Nephron (organoid): ENCODE data around the gene PMFBP1.

ENCODE experiments used
- H3K27ac Mint-ChIP-seq, 3 experiments: 2 replicates each; pipeline ENCODE4 v1.8.0; 2020; ENCODE audit warnings: mixed read lengths in 3 of 3, mild to moderate bottlenecking in 2 of 3, moderate library complexity in 1 of 3
- H3K27me3 Mint-ChIP-seq: 2 replicates; pipeline ENCODE4 v1.8.0; 2021; ENCODE audit warnings: low read depth, mild to moderate bottlenecking, moderate library complexity, mixed read lengths
- H3K36me3 Mint-ChIP-seq: 2 replicates; pipeline ENCODE4 v1.8.0; 2020; ENCODE audit warnings: low read depth, mixed read lengths
- H3K4me1 Mint-ChIP-seq: 2 replicates; pipeline ENCODE4 v1.8.0; 2020; ENCODE audit warnings: mixed read lengths
- H3K4me3 Mint-ChIP-seq, 3 experiments: 2 replicates each; pipeline ENCODE4 v1.8.0; 2020; ENCODE audit warnings: mild to moderate bottlenecking in 3 of 3, mixed read lengths in 3 of 3, moderate library complexity in 2 of 3
- H3K9me3 Mint-ChIP-seq: 2 replicates; pipeline ENCODE4 v1.8.0; 2020; ENCODE audit warnings: mixed read lengths
- TF ChIP-seq, protein P1 (sequence below), 3 experiments: fragments of 200-600 bp; sonication (generic); IDR thresholded peaks; one replicate each; pipeline ENCODE4 v1.5.0; 2021; ENCODE audit warnings: antibody characterized with exemption in 3 of 3; ENCODE audit not compliant: unreplicated experiment in 3 of 3

Gene PMFBP1

GRCh38 chr16:72122308-72122707 lies 49.6 kb downstream of the PMFBP1 start:
- TF ChIP-seq, protein P1, sequence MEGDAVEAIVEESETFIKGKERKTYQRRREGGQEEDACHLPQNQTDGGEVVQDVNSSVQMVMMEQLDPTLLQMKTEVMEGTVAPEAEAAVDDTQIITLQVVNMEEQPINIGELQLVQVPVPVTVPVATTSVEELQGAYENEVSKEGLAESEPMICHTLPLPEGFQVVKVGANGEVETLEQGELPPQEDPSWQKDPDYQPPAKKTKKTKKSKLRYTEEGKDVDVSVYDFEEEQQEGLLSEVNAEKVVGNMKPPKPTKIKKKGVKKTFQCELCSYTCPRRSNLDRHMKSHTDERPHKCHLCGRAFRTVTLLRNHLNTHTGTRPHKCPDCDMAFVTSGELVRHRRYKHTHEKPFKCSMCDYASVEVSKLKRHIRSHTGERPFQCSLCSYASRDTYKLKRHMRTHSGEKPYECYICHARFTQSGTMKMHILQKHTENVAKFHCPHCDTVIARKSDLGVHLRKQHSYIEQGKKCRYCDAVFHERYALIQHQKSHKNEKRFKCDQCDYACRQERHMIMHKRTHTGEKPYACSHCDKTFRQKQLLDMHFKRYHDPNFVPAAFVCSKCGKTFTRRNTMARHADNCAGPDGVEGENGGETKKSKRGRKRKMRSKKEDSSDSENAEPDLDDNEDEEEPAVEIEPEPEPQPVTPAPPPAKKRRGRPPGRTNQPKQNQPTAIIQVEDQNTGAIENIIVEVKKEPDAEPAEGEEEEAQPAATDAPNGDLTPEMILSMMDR (IDR thresholded peaks at IDR 0.05; ENCODE audit: unreplicated experiment in 3 of 3) = no peak
- Mint-ChIP-seq H3K27ac (no peak overlapping the region), H3K9me3 (peaks cover 2% of the 10 kb centered on the region), H3K27me3 (no peaks in the 10 kb centered on the region), H3K4me3 (no peak overlapping the region), H3K36me3 (peaks cover 2% of the 10 kb centered on the region), H3K4me1 (peaks cover 8% of the 10 kb centered on the region)

GRCh38 chr16:72120026-72120425 lies 51.9 kb downstream of the PMFBP1 start:
- peaks cover 3% of the 10 kb centered on the region for H3K9me3 Mint-ChIP-seq
- TF ChIP-seq, protein P1 (IDR thresholded peaks at IDR 0.05; ENCODE audit: unreplicated experiment in 3 of 3) = no peak
- no peaks in the 10 kb centered on the region for H3K27me3 Mint-ChIP-seq
- H3K36me3 Mint-ChIP-seq = peaks cover 17% of the 10 kb centered on the region
- H3K4me1 Mint-ChIP-seq = peaks cover 4% of the 10 kb centered on the region
- no peak overlapping the region for H3K27ac Mint-ChIP-seq
- H3K4me3 Mint-ChIP-seq = no peak overlapping the region

GRCh38 chr16:72113616-72113945 lies 58.4 kb downstream of the PMFBP1 start:
- Mint-ChIP-seq H3K4me3 (no peak overlapping the region), H3K36me3 (peaks cover 61% of the 10 kb centered on the region), H3K9me3 (peaks cover 3% of the 10 kb centered on the region), H3K27me3 (no peaks in the 10 kb centered on the region), H3K27ac (no peak overlapping the region), H3K4me1 (no peaks in the 10 kb centered on the region)
- TF ChIP-seq, protein P1 (IDR thresholded peaks at IDR 0.05; ENCODE audit: unreplicated experiment in 3 of 3) = no peak

GRCh38 chr16:72112906-72113615 lies 58.9 kb downstream of the PMFBP1 start:
- Mint-ChIP-seq H3K27me3 (no peaks in the 10 kb centered on the region), H3K36me3 (peaks cover 64% of the 10 kb centered on the region), H3K27ac (no peak overlapping the region), H3K4me1 (no peaks in the 10 kb centered on the region), H3K4me3 (no peak overlapping the region), H3K9me3 (peaks cover 3% of the 10 kb centered on the region)
- TF ChIP-seq, protein P1 (IDR thresholded peaks at IDR 0.05; ENCODE audit: unreplicated experiment in 3 of 3) = no peak

GRCh38 chr16:72112452-72112792 lies 59.5 kb downstream of the PMFBP1 start:
- peaks cover 2% of the 10 kb centered on the region for H3K9me3 Mint-ChIP-seq
- TF ChIP-seq, protein P1 (IDR thresholded peaks at IDR 0.05; ENCODE audit: unreplicated experiment in 3 of 3) = no peak
- no peak overlapping the region for H3K4me3 Mint-ChIP-seq

More at GRCh38 chr16:72112452-72112792, 59.5 kb downstream of the PMFBP1 start:
- peaks cover 69% of the 10 kb centered on the region for H3K36me3 Mint-ChIP-seq
- no peak overlapping the region for H3K27ac Mint-ChIP-seq
- H3K4me1 Mint-ChIP-seq = no peaks in the 10 kb centered on the region
- H3K27me3 Mint-ChIP-seq = no peaks in the 10 kb centered on the region
